Osteocyte (in vitro differentiated cells): ENCODE results near the gene DST. TPM values are rescaled to one million over a fixed set of nuclear protein-coding genes. Genes with fewer than 3 reads are reported as not detected.
A peak's percentile ranks its signal among the peaks of the same experiment; 100 is the strongest.
"Not testable (repeated sequence)": the region's sequence is repeated elsewhere in the genome, so short reads cannot be mapped to it uniquely, and the experiment has no call there.

Experiments used
- DNase-seq: peaks from one replicate; pipeline ENCODE4 v3.0.0; 2021; ENCODE audit warnings: mixed read lengths; ENCODE audit not compliant: unreplicated experiment; ENCODE audit errors: extremely low spot score
- H3K27ac Mint-ChIP-seq: one replicate; pipeline ENCODE4 v1.8.0; 2021; ENCODE audit warnings: mild to moderate bottlenecking, mixed read lengths; ENCODE audit not compliant: unreplicated experiment
- H3K27me3 Mint-ChIP-seq: one replicate; pipeline ENCODE4 v1.8.0; 2021; ENCODE audit warnings: mixed read lengths; ENCODE audit not compliant: unreplicated experiment
- H3K36me3 Mint-ChIP-seq: one replicate; pipeline ENCODE4 v1.8.0; 2021; ENCODE audit warnings: mixed read lengths; ENCODE audit not compliant: unreplicated experiment
- H3K4me1 Mint-ChIP-seq: one replicate; pipeline ENCODE4 v1.8.0; 2021; ENCODE audit warnings: mixed read lengths; ENCODE audit not compliant: unreplicated experiment
- H3K4me3 Mint-ChIP-seq: one replicate; pipeline ENCODE4 v1.8.0; 2021; ENCODE audit warnings: mild to moderate bottlenecking, moderate library complexity, mixed read lengths; ENCODE audit not compliant: unreplicated experiment
- H3K9me3 Mint-ChIP-seq: one replicate; pipeline ENCODE4 v1.8.0; 2021; ENCODE audit warnings: mixed read lengths; ENCODE audit not compliant: unreplicated experiment
- total RNA-seq: library from RNA; stranded (reverse); gene quantifications from 2 replicates; pipeline ENCODE4 v1.2.1, GENCODE V29; 2021
- TF ChIP-seq, protein P1 (sequence below): fragments of 200-600 bp; sonication (generic); IDR thresholded peaks from 2 replicates; pipeline ENCODE4 v1.5.0; 2021; ENCODE audit warnings: antibody characterized with exemption, mild to moderate bottlenecking, moderate library complexity

The DST gene
- total RNA-seq, 1 donor from 2014 or later = 240 TPM

DNA sequence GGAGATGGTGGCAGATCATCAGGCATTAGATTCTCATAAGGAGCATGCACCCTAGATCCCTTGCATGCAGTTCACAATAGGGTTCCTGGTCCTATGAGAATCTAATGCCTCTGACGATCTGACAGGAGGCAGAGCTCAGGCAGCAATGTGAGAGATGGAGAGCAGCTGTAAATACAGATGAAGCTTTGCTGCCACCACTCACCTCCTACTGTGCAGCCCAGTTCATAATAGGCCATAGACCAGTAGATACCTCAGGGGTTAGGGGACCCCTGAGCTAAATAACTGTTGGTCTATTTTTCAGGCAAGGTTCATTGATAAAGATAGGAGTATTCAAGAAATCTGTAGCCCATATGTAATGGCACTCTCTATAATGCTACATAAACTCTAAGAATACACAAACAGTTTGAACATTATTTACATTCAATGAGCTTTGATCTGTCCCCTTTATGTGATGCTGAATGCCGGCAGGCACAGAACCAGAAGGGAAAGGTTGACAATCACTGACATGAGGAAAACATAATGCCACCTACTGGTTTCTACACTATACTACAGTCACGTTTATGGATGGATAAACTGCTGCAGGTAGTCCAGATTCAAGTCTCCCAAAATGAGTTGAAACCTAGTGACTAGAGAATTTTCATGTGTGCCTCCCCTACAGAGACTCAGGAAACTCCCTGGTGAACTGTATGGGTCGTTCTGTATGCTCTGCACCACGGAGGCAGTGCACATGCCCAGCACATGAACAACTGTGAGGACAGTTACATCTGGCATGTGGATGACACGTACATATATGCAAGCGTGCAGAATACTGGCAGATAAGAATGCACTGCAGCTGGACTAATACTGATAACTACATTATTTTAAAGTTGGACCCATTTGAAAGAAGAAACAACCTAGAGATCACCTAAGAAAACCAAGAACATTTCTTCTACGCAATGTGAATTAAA, 72.0 kb downstream of the DST start:
- Mint-ChIP-seq H3K36me3 (peaks cover 22% of the 10 kb centered on the region), H3K9me3 (no peaks in the 10 kb centered on the region)
- TF ChIP-seq, protein P1, sequence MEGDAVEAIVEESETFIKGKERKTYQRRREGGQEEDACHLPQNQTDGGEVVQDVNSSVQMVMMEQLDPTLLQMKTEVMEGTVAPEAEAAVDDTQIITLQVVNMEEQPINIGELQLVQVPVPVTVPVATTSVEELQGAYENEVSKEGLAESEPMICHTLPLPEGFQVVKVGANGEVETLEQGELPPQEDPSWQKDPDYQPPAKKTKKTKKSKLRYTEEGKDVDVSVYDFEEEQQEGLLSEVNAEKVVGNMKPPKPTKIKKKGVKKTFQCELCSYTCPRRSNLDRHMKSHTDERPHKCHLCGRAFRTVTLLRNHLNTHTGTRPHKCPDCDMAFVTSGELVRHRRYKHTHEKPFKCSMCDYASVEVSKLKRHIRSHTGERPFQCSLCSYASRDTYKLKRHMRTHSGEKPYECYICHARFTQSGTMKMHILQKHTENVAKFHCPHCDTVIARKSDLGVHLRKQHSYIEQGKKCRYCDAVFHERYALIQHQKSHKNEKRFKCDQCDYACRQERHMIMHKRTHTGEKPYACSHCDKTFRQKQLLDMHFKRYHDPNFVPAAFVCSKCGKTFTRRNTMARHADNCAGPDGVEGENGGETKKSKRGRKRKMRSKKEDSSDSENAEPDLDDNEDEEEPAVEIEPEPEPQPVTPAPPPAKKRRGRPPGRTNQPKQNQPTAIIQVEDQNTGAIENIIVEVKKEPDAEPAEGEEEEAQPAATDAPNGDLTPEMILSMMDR = peak; percentile 67

DNA sequence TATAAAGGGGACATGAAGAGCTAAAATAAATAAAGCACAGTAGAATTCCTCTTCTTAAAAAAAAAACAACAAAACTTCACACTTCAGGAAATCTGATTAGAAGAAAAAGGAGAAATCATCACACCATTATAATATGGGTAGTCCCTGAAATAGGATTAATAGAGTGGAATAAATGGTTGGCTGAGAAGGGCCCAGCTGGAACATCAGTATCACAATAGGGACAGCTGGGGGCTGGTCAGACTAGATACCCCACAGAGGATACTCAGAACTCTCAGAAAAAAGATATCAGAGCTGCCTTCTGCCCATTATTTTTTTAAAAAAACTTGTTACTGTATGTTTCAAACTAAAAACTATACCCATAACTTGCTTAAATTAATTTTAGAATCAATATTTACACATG, 75.2 kb downstream of the DST start:
- DNase-seq = no peak
- no peaks in the 10 kb centered on the region for H3K9me3 Mint-ChIP-seq
- H3K27ac Mint-ChIP-seq = no peak overlapping the region
- TF ChIP-seq, protein P1 = no peak
- H3K4me1 Mint-ChIP-seq = peaks cover 8% of the 10 kb centered on the region
- H3K36me3 Mint-ChIP-seq = peaks cover 41% of the 10 kb centered on the region
- no peaks in the 10 kb centered on the region for H3K27me3 Mint-ChIP-seq
- H3K4me3 Mint-ChIP-seq = no peak overlapping the region

More for the DNA sequence above, 72.0 kb downstream of the DST start:
- Mint-ChIP-seq H3K4me3 (no peak overlapping the region), H3K4me1 (peaks cover 8% of the 10 kb centered on the region), H3K27ac (no peak overlapping the region), H3K27me3 (no peaks in the 10 kb centered on the region)
- no peak for DNase-seq

DNA sequence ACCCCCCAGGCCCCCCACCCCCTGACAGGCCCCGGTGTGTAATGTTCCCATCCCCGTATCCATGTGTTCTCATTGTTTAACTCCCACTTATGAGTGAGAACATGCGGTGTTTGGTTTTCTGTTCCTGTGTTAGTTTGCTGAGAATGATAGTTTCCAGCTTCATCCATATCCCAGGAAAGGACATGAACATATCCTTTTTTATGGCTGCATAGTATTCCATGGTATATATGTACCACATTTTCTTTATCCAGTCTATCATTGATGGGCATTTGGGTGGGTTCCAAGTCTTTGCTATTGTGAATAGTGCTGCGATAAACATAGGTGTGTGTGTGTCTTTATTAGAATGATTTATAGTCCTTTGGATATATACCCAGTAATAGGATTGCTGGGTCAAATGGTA, 80.0 kb downstream of the DST start:
- not testable (repeated sequence) for H3K27me3 Mint-ChIP-seq, DNase-seq, H3K4me1 Mint-ChIP-seq, H3K27ac Mint-ChIP-seq, H3K9me3 Mint-ChIP-seq, H3K4me3 Mint-ChIP-seq
- H3K36me3 Mint-ChIP-seq = peaks cover 49% of the 10 kb centered on the region

DNA sequence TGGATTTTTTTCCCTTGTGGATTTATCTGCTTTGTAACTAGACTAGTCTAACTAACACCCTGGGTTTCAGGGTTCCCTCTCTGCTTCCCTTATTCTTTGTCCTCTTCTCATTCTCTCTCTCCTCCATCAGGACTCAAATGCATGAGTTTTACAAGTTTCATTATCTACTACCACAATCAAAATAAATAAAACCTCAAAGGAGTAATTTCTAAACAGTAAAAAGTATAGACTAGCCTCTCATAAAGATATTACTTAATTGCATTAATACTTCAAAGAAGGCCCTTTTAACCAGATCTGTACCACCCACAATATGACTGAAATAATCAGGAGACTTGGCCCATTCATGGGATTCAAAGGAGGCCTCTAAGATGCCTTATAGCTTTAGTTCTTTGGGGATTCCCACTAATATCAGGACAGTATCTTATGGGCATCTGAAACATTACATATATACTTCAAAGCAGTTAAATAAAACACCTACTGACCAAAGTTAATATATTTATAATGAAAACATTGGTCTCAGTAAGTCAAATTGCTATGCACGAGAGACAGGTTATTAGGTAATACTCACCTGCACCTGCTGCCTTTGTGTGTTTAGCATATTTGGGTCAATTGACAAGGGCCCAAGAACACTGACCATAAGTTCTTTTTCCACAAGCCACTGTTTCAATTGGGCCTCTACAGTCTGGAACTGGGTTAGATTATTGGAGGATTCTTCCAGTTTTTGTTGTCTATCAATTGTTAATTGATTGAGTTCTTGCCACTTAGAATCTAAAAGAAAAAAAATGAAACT, 85.7 kb downstream of the DST start:
- TF ChIP-seq, protein P1 = no peak
- no peaks in the 10 kb centered on the region for H3K9me3 Mint-ChIP-seq
- no peak overlapping the region for H3K27ac Mint-ChIP-seq
- no peaks in the 10 kb centered on the region for H3K27me3 Mint-ChIP-seq
- DNase-seq = no peak
- peaks cover 14% of the 10 kb centered on the region for H3K4me1 Mint-ChIP-seq
- H3K36me3 Mint-ChIP-seq = peaks cover 47% of the 10 kb centered on the region
- no peak overlapping the region for H3K4me3 Mint-ChIP-seq

DNA sequence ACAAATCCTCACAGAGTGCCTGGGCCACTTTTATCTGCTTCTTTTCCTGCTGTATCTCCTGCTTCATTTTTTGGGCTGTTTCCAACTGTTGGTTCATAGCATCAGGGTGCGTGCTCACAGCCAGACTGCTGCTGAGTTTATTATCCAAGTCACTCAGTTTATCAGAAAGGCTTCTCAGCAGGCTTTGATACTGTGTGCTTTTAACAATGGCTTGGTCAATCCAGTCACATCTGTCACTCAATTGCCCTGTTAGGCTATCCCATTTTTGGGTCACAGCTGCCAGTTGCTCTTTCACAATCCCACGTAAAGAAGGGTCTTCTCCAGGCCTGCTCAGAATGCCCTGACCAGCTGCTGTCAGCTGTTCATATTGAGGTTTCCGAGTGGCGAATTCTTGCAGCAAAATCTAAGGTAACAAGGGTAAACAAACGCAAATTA, 87.2 kb downstream of the DST start:
- Mint-ChIP-seq H3K4me3 (no peak overlapping the region), H3K27me3 (no peaks in the 10 kb centered on the region), H3K4me1 (peaks cover 25% of the 10 kb centered on the region), H3K36me3 (peaks cover 46% of the 10 kb centered on the region), H3K27ac (no peak overlapping the region), H3K9me3 (no peaks in the 10 kb centered on the region)
- no peak for DNase-seq
- TF ChIP-seq, protein P1 = no peak
